ENCODE data around the gene TTC34. TPM values are rescaled to one million over a fixed set of nuclear protein-coding genes. Genes with fewer than 3 reads are reported as not detected.

The TTC34 gene
- total RNA-seq, 1 experiment from 2014 or later = 0.92 TPM

DNA sequence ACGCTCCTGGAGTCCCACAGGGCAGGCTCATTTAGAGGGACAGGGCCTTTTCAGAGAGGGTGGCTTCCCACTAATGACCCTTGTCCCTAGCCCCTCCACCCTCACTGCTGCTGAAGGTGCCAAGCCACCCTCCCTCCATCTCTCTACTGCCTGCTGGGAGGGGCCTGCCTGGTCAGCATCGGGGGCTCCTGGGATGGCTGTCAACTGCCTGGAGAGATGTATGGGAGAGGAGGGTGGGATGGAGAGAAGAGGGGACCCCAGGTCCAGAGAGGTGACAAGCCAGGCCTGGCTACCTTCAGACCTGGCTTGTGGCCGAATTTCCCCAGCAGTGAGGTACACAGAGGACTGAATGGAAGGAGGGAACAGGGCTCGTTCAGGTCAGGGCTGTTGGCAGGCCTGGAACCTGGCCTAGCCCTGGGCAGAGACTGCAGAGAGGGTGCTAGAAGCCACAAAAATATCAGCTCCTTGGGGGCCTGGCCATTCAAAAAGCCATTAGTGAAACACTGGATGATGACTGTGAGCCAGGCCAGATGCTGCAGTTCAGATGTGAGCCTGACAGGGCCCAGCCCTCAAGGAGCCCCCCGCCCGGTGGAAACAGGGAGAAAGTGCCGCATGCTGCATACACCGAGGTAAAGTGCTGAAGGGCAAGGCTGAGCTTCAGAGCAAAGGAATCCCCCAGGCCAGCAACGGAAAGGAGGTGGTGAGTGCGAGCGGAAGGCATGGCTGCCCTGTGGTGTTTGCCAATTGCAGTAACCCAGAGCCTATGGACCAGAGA is 188.7 kb downstream of the TTC34 start:
- H3K4me3 Mint-ChIP-seq = no peak overlapping the region
- peaks cover 0 to 3% of the 10 kb centered on the region in 2 experiments; a peak in 1 of 4 replicates for H3K4me1 Mint-ChIP-seq

More for the DNA sequence above, 188.7 kb downstream of the TTC34 start:
- H3T11ph ChIP-seq (ENCODE audit: low read length) = no peak overlapping the region
- H3K9ac ChIP-seq (ENCODE audit: extremely low read depth, insufficient read length, low read length) = no peak overlapping the region
- no peaks in the 10 kb centered on the region for H3K27me3 ChIP-seq (ENCODE audit: insufficient read depth, low read length)
- no peak overlapping the region for H2BK20ac ChIP-seq (ENCODE audit: low read depth, low read length, poor library complexity, severe bottlenecking)
- no peak overlapping the region for H3K4ac ChIP-seq (ENCODE audit: low read depth, low read length)
- no peak overlapping the region for H3K23ac ChIP-seq (ENCODE audit: insufficient read length, low read depth, low read length)
- DNase-seq = no peak
- H3K27ac ChIP-seq (ENCODE audit: insufficient read length, low read depth, low read length) = no peak overlapping the region
- no peak overlapping the region for H2BK5ac ChIP-seq (ENCODE audit: insufficient read length, low read length)
- no peak overlapping the region for H3K4me2 ChIP-seq (ENCODE audit: insufficient read depth, insufficient read length, low read length)
- Mint-ChIP-seq H3K36me3 (ENCODE audit: insufficient read depth in 1 of 3, low read depth in 3 of 3) (no peaks in the 10 kb centered on the region; a peak in 2 of 7 replicates), H3K9me3 (peaks cover 11 to 30% of the 10 kb centered on the region in 2 experiments), H3K27me3 (ENCODE audit: low read depth) (peaks cover 41% of the 10 kb centered on the region), H3K27ac (no peak overlapping the region)
- no CpG with 5 or more reads among the region's 11 CpGs for WGBS (ENCODE audit: extremely low coverage, insufficient read length, low lambda C conversion rate)
- H3K14ac ChIP-seq (ENCODE audit: insufficient read depth, low read length) = no peak overlapping the region
- TF ChIP-seq, protein P1, sequence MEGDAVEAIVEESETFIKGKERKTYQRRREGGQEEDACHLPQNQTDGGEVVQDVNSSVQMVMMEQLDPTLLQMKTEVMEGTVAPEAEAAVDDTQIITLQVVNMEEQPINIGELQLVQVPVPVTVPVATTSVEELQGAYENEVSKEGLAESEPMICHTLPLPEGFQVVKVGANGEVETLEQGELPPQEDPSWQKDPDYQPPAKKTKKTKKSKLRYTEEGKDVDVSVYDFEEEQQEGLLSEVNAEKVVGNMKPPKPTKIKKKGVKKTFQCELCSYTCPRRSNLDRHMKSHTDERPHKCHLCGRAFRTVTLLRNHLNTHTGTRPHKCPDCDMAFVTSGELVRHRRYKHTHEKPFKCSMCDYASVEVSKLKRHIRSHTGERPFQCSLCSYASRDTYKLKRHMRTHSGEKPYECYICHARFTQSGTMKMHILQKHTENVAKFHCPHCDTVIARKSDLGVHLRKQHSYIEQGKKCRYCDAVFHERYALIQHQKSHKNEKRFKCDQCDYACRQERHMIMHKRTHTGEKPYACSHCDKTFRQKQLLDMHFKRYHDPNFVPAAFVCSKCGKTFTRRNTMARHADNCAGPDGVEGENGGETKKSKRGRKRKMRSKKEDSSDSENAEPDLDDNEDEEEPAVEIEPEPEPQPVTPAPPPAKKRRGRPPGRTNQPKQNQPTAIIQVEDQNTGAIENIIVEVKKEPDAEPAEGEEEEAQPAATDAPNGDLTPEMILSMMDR (conservative IDR thresholded peaks at IDR 0.05) = no peak
- peaks cover 5% of the 10 kb centered on the region for H3K9me3 ChIP-seq (ENCODE audit: control insufficient read depth, low read depth, low read length)
- no peak overlapping the region for H4K91ac ChIP-seq (ENCODE audit: insufficient read length, low read depth, low read length)
- H4K20me1 ChIP-seq (ENCODE audit: control insufficient read depth, insufficient read depth, insufficient read length) = no peaks in the 10 kb centered on the region
- H4K5ac ChIP-seq (ENCODE audit: insufficient read length, low read depth, low read length) = no peak overlapping the region
- no peak overlapping the region for H3K56ac ChIP-seq (ENCODE audit: insufficient read length, low read depth, low read length)
- no peak overlapping the region for H2AK5ac ChIP-seq (ENCODE audit: insufficient read length, low read length)
- H3K4me1 ChIP-seq (ENCODE audit: insufficient read depth, low read length) = no peaks in the 10 kb centered on the region
- H4K8ac ChIP-seq (replicated peaks; ENCODE audit: insufficient read length, low read depth, low read length) = no peak overlapping the region
- H3K18ac ChIP-seq (ENCODE audit: insufficient read length, low read depth, low read length) = no peak overlapping the region
- H3K23me2 ChIP-seq (ENCODE audit: insufficient read length, low read depth, low read length, poor library complexity, severe bottlenecking) = no peaks in the 10 kb centered on the region
- H2AFZ ChIP-seq (ENCODE audit: low read length) = no peak overlapping the region
- no peak overlapping the region for H2BK15ac ChIP-seq (ENCODE audit: low read depth, low read length)
- H3K79me1 ChIP-seq (ENCODE audit: insufficient read depth, low read depth, low read length, poor library complexity, severe bottlenecking) = no peaks in the 10 kb centered on the region
- 0 out of 2 replicates have a peak, but pooled peaks cover 1% of the 10 kb centered on the region for H3K79me2 ChIP-seq (ENCODE audit: insufficient read depth, low read length)
- H2BK12ac ChIP-seq (ENCODE audit: insufficient read length, low read depth, low read length) = no peak overlapping the region
- no peak overlapping the region for H2BK120ac ChIP-seq (ENCODE audit: low read depth, low read length, poor library complexity, severe bottlenecking)

Data from H9 (cell line).